ENCODE data around the gene PTH2.

GRCh38 chr19:49378512-49378911 lies 44.7 kb downstream of the PTH2 start:
- no peak for TF ChIP-seq CTCF (IDR thresholded peaks at IDR 0.05; ENCODE audit: insufficient read depth, low read depth, low read length)
- no peak for TF ChIP-seq EZH2 (IDR thresholded peaks at IDR 0.05; ENCODE audit: insufficient read depth, low read length)
